ENCODE results near the gene CCL17. TPM values are rescaled to one million over a fixed set of nuclear protein-coding genes. Genes with fewer than 3 reads are reported as not detected.

The CCL17 gene
- total RNA-seq, 1 experiment from 2014 or later: not detected

DNA sequence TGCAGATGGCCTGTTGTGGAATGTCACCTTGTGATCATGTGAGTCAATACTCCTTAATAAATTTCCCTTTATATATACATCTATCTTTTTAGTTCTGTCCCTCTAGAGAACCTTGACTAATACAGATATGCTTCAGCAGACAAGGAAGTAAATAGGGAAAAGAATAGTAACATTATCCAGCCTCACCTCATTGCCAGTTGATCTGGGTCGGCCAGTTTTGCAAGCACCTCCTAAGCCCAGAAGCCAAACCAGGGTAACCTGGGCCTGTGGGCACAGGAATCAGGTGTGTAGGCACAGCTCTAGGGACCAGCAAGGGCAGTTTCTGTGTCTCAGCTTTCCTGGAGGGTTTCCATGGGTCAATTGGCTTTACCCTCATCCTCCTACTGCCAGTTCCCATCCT, 11.9 kb upstream of the CCL17 start:
- in situ Hi-C loops (cut with HindIII; ENCODE audit: low pct_unique_long_range_greater_than_20kb, low sequenced_read_pairs) (no loop called here), intact Hi-C loops (cut with micrococcal nuclease; ENCODE audit: unreplicated experiment) (no loop called here)
- H3K4me3 ChIP-seq (ENCODE audit: low read depth in 2 of 2, low read length in 2 of 2): no peak overlapping the region
- POLR2A ChIA-PET: no interaction called here
- ATAC-seq: no peak
- H3K9me3 ChIP-seq (ENCODE audit: control insufficient read depth, insufficient read depth, low read depth, low read length): no peaks in the 10 kb centered on the region
- H3K27ac ChIP-seq (ENCODE audit: low read length): no peak overlapping the region
- TF ChIP-seq SIN3A (IDR thresholded peaks at IDR 0.05; ENCODE audit: borderline replicate concordance, insufficient read depth, low read depth, low read length) (no peak), TCF7L2 (IDR thresholded peaks at IDR 0.05; ENCODE audit: low read depth, low read length) (no peak), REST (IDR thresholded peaks at IDR 0.05; ENCODE audit: insufficient read depth in 1 of 2, low read depth in 2 of 2, low read length in 1 of 2) (no peak), POLR2AphosphoS5 (IDR thresholded peaks at IDR 0.05; ENCODE audit: low read depth, low read length) (no peak)
- TF ChIP-seq, protein P1, sequence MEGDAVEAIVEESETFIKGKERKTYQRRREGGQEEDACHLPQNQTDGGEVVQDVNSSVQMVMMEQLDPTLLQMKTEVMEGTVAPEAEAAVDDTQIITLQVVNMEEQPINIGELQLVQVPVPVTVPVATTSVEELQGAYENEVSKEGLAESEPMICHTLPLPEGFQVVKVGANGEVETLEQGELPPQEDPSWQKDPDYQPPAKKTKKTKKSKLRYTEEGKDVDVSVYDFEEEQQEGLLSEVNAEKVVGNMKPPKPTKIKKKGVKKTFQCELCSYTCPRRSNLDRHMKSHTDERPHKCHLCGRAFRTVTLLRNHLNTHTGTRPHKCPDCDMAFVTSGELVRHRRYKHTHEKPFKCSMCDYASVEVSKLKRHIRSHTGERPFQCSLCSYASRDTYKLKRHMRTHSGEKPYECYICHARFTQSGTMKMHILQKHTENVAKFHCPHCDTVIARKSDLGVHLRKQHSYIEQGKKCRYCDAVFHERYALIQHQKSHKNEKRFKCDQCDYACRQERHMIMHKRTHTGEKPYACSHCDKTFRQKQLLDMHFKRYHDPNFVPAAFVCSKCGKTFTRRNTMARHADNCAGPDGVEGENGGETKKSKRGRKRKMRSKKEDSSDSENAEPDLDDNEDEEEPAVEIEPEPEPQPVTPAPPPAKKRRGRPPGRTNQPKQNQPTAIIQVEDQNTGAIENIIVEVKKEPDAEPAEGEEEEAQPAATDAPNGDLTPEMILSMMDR (IDR thresholded peaks at IDR 0.05): no peak
- H3K36me3 ChIP-seq (ENCODE audit: control insufficient read depth, insufficient read depth, low read length): no peaks in the 10 kb centered on the region
- no peak for DNase-seq (ENCODE audit: low read depth, low spot score)
- no TSS peak for BruUV-seq (replicated peaks)
- CTCF ChIA-PET: no interaction called here
- no peaks in the 10 kb centered on the region for H3K4me1 ChIP-seq (ENCODE audit: control insufficient read depth, insufficient read depth, low read length)
- H3K27me3 ChIP-seq (ENCODE audit: control insufficient read depth, insufficient read depth, low read length): no peaks in the 10 kb centered on the region

DNA sequence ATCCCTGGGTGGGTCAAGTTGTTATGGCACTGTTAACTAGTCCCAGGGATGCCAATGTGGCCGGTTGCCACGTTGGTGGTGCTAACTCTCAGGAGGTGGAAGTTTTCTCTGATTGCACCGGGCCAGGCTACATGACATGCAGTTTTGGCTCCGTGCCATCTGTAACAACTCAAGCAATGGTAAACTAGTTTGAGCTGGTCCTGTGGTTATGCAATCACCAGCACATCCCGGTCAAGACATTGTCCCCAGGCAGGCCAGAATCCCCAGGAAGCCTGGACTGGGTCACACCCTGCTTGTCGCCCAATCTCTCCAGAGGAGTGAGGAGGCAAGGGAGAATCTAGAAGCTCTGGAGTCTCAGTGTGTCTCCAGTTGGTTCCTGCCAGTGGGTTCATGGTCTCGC, 10.1 kb upstream of the CCL17 start:
- no peaks in the 10 kb centered on the region for H3K27me3 ChIP-seq (ENCODE audit: control insufficient read depth, insufficient read depth, low read length)
- BruUV-seq (replicated peaks): no TSS peak
- POLR2A ChIA-PET: no interaction called here
- intact Hi-C loops (cut with micrococcal nuclease; ENCODE audit: unreplicated experiment) (no loop called here), in situ Hi-C loops (cut with HindIII; ENCODE audit: low pct_unique_long_range_greater_than_20kb, low sequenced_read_pairs) (no loop called here)
- no peak overlapping the region for H3K27ac ChIP-seq (ENCODE audit: low read length)
- ATAC-seq: no peak
- no peak overlapping the region for H3K4me3 ChIP-seq (ENCODE audit: low read depth in 2 of 2, low read length in 2 of 2)
- H3K9me3 ChIP-seq (ENCODE audit: control insufficient read depth, insufficient read depth, low read depth, low read length): no peaks in the 10 kb centered on the region
- TF ChIP-seq, protein P1 (IDR thresholded peaks at IDR 0.05): no peak
- no peak for TF ChIP-seq POLR2AphosphoS5 (IDR thresholded peaks at IDR 0.05; ENCODE audit: low read depth, low read length)
- TF ChIP-seq SIN3A (IDR thresholded peaks at IDR 0.05; ENCODE audit: borderline replicate concordance, insufficient read depth, low read depth, low read length): no peak
- TF ChIP-seq REST (IDR thresholded peaks at IDR 0.05; ENCODE audit: insufficient read depth in 1 of 2, low read depth in 2 of 2, low read length in 1 of 2): no peak
- TF ChIP-seq TCF7L2 (IDR thresholded peaks at IDR 0.05; ENCODE audit: low read depth, low read length): no peak
- DNase-seq (ENCODE audit: low read depth, low spot score): no peak
- H3K4me1 ChIP-seq (ENCODE audit: control insufficient read depth, insufficient read depth, low read length): no peaks in the 10 kb centered on the region
- CTCF ChIA-PET: no interaction called here
- no peaks in the 10 kb centered on the region for H3K36me3 ChIP-seq (ENCODE audit: control insufficient read depth, insufficient read depth, low read length)

Data from Panc1 (cell line).